ENCODE data around the gene LYST.

GRCh38 chr1:235809688-235810397, 56.9 kb downstream of the LYST start:
- TF ChIP-seq CTCF (IDR thresholded peaks at IDR 0.05) (no peak), POLR2A (IDR thresholded peaks at IDR 0.05) (no peak), POLR2AphosphoS5 (IDR thresholded peaks at IDR 0.05) (no peak), EP300 (IDR thresholded peaks at IDR 0.05) (no peak)

All from stomach (tissue), 4 donors.